ENCODE results near the gene NSA2. TPM values are rescaled to one million over a fixed set of nuclear protein-coding genes. Genes with fewer than 3 reads are reported as not detected.

Gene NSA2
- total RNA-seq, 1 donor from 2014 or later, result 50.8 TPM

GRCh38 chr5:74765929-74766328 lies 1.1 kb upstream of the NSA2 start:
- Histone ChIP-seq H3K4me3 (peak overlapping the region; percentile 95), H3K4me1 (peaks cover 21% of the 10 kb centered on the region), H3K27me3 (no peaks in the 10 kb centered on the region), H3K36me3 (peaks cover 53% of the 10 kb centered on the region), H3K27ac (peak overlapping the region; percentile 86), H3K9me3 (no peaks in the 10 kb centered on the region)
- DNase-seq (no peak), ATAC-seq (no peak)
- TF ChIP-seq CTCF (IDR thresholded peaks at IDR 0.05), result no peak
- intact Hi-C loops (cut with DNase I), result no loop called here

GRCh38 chr5:74766418-74766848 lies 616 bp upstream of the NSA2 start:
- no peak for DNase-seq
- intact Hi-C loops (cut with DNase I), result no loop called here

GRCh38 chr5:74767579-74767913 lies 497 bp downstream of the NSA2 start:
- H3K27me3 ChIP-seq, result no peaks in the 10 kb centered on the region
- no peak for TF ChIP-seq CTCF (IDR thresholded peaks at IDR 0.05)
- intact Hi-C loops (cut with DNase I), result no loop called here
- ATAC-seq (peak; percentile 14), DNase-seq (no peak)
- H3K9me3 ChIP-seq, result no peaks in the 10 kb centered on the region
- peaks cover 21% of the 10 kb centered on the region for H3K4me1 ChIP-seq
- peak overlapping the region; percentile 86 for H3K27ac ChIP-seq
- H3K4me3 ChIP-seq, result peak overlapping the region; percentile 95
- H3K36me3 ChIP-seq, result peaks cover 55% of the 10 kb centered on the region

More at GRCh38 chr5:74766418-74766848, 616 bp upstream of the NSA2 start:
- peaks cover 21% of the 10 kb centered on the region for H3K4me1 ChIP-seq
- H3K9me3 ChIP-seq, result no peaks in the 10 kb centered on the region
- no peaks in the 10 kb centered on the region for H3K27me3 ChIP-seq
- H3K36me3 ChIP-seq, result peaks cover 54% of the 10 kb centered on the region
- peak overlapping the region; percentile 86 for H3K27ac ChIP-seq
- peak; percentile 70 for ATAC-seq
- H3K4me3 ChIP-seq, result peak overlapping the region; percentile 95
- TF ChIP-seq CTCF (IDR thresholded peaks at IDR 0.05), result peak; percentile 48

GRCh38 chr5:74772359-74772758 lies 5.3 kb downstream of the NSA2 start:
- Histone ChIP-seq H3K36me3 (peaks cover 83% of the 10 kb centered on the region), H3K9me3 (no peaks in the 10 kb centered on the region), H3K4me1 (peaks cover 6% of the 10 kb centered on the region), H3K27me3 (no peaks in the 10 kb centered on the region), H3K27ac (no peak overlapping the region), H3K4me3 (no peak overlapping the region)
- no peak for TF ChIP-seq CTCF (IDR thresholded peaks at IDR 0.05)
- intact Hi-C loops (cut with DNase I), result no loop called here
- ATAC-seq (peak; percentile 55), DNase-seq (no peak)

- no peaks in the 10 kb centered on the region for H3K27me3 ChIP-seq
- no peak for DNase-seq
- intact Hi-C loops (cut with DNase I), result no loop called here
Observed at GRCh38 chr5:74778609-74779008, 11.6 kb downstream of the NSA2 start.

More at GRCh38 chr5:74778609-74779008, 11.6 kb downstream of the NSA2 start:
- Histone ChIP-seq H3K4me1 (no peaks in the 10 kb centered on the region), H3K4me3 (no peak overlapping the region), H3K9me3 (no peaks in the 10 kb centered on the region), H3K27ac (no peak overlapping the region), H3K36me3 (peaks cover 48% of the 10 kb centered on the region)
- no peak for ATAC-seq
- TF ChIP-seq CTCF (IDR thresholded peaks at IDR 0.05), result no peak
